Measurements from ENCODE around the gene PIGC. TPM values are rescaled to one million over a fixed set of nuclear protein-coding genes. Genes with fewer than 3 reads are reported as not detected.

PIGC gene
- total and polyA plus RNA-seq, 4 donors, result 8.6 to 18.4 (median 13.2) TPM

- H3K9me3 ChIP-seq (ENCODE audit: control insufficient read depth in 4 of 4, low read length in 3 of 4), result no peaks in the 10 kb centered on the region
- no peak overlapping the region for H3K9ac ChIP-seq (ENCODE audit: low read depth in 1 of 2, low read length in 2 of 2)
- no peaks in the 10 kb centered on the region for H3K4me1 ChIP-seq (ENCODE audit: control insufficient read depth in 4 of 4, insufficient read depth in 4 of 4, low read length in 3 of 4)
- DNase-seq (ENCODE audit: low spot score), result no peak
- H3K4me3 ChIP-seq (ENCODE audit: low read depth in 1 of 3, low read length in 3 of 3), result no peak overlapping the region
- H3K27ac ChIP-seq (ENCODE audit: low read depth in 1 of 2, low read length in 2 of 2), result no peak overlapping the region
- TF ChIP-seq ZBTB33 (IDR thresholded peaks at IDR 0.05), result no peak
- no peak for TF ChIP-seq YY1 (IDR thresholded peaks at IDR 0.05)
- TF ChIP-seq ATF3 (IDR thresholded peaks at IDR 0.05), result no peak
- no peak for TF ChIP-seq MAX (IDR thresholded peaks at IDR 0.05)
- TF ChIP-seq FOXA1 (IDR thresholded peaks at IDR 0.05), result no peak
- no peak for TF ChIP-seq REST (IDR thresholded peaks at IDR 0.05)
- TF ChIP-seq NR2F2 (IDR thresholded peaks at IDR 0.05), result no peak
- no peak for TF ChIP-seq SP1 (IDR thresholded peaks at IDR 0.05)
- TF ChIP-seq RXRA (IDR thresholded peaks at IDR 0.05), result no peak
- no peak for TF ChIP-seq HNF4G (IDR thresholded peaks at IDR 0.05)
- no peak for TF ChIP-seq RAD21 (IDR thresholded peaks at IDR 0.05)
- TF ChIP-seq TAF1 (conservative IDR thresholded peaks at IDR 0.05), result no peak
- no peak for TF ChIP-seq EGR1 (IDR thresholded peaks at IDR 0.05; ENCODE audit: low read depth in 2 of 2)
- no peak for TF ChIP-seq HNF4A (conservative IDR thresholded peaks at IDR 0.05)
- no peak for TF ChIP-seq CTCF (IDR thresholded peaks at IDR 0.05; ENCODE audit: low read depth, low read length, missing input control)
- no peaks in the 10 kb centered on the region for H3K27me3 ChIP-seq (ENCODE audit: control insufficient read depth in 4 of 4, insufficient read depth in 4 of 4, low read length in 3 of 4)
- H3K36me3 ChIP-seq (ENCODE audit: control insufficient read depth in 4 of 4, insufficient read depth in 3 of 4, low read depth in 1 of 4, low read length in 3 of 4), result no peaks in the 10 kb centered on the region
- WGBS, result 97% methylated on average over 1 of the region's 1 CpG
Measured at GRCh38 chr1:172460177-172460576, 16.3 kb upstream of the PIGC start.

- no peak overlapping the region for H3K9ac ChIP-seq (ENCODE audit: low read depth in 1 of 2, low read length in 2 of 2)
- no peak for TF ChIP-seq SP1 (IDR thresholded peaks at IDR 0.05)
- TF ChIP-seq HNF4A (conservative IDR thresholded peaks at IDR 0.05), result peak; percentile 14 to 40
- no peak for TF ChIP-seq REST (IDR thresholded peaks at IDR 0.05)
- no peak for TF ChIP-seq YY1 (IDR thresholded peaks at IDR 0.05)
Measured at GRCh38 chr1:172457479-172458130, 13.7 kb upstream of the PIGC start.

More at GRCh38 chr1:172457479-172458130, 13.7 kb upstream of the PIGC start:
- DNase-seq (ENCODE audit: low spot score), result no peak
- Histone ChIP-seq H3K4me1 (ENCODE audit: control insufficient read depth in 4 of 4, insufficient read depth in 4 of 4, low read length in 3 of 4) (no peaks in the 10 kb centered on the region), H3K4me3 (ENCODE audit: low read depth in 1 of 3, low read length in 3 of 3) (no peak overlapping the region), H3K27ac (ENCODE audit: low read depth in 1 of 2, low read length in 2 of 2) (no peak overlapping the region), H3K9me3 (ENCODE audit: control insufficient read depth in 4 of 4, low read length in 3 of 4) (no peaks in the 10 kb centered on the region), H3K36me3 (ENCODE audit: control insufficient read depth in 4 of 4, insufficient read depth in 3 of 4, low read depth in 1 of 4, low read length in 3 of 4) (no peaks in the 10 kb centered on the region), H3K27me3 (ENCODE audit: control insufficient read depth in 4 of 4, insufficient read depth in 4 of 4, low read length in 3 of 4) (no peaks in the 10 kb centered on the region)
- WGBS, result 78% methylated on average over 1 of the region's 1 CpG

All from liver (tissue), 9 donors.